Heart left ventricle (tissue), 16 donors: Measurements from ENCODE around the gene KCNS3. TPM values are rescaled to one million over a fixed set of nuclear protein-coding genes. Genes with fewer than 3 reads are reported as not detected.

ENCODE experiments used
- ATAC-seq, 4 donors: fragments of 200-7000 bp; cut with Tn5 transposase; one replicate each; pipeline ENCODE4 v1.9.1; 2020 to 2022; ENCODE audit warnings: moderate library complexity in 4 of 4, mild to moderate bottlenecking in 3 of 4, moderate number of reproducible peaks in 1 of 4
- DNase-seq, 5 donors: peaks; one replicate each; pipeline ENCODE4 v3.0.0-alpha.2; 2020
- H3K27ac ChIP-seq, 12 donors: fragments of 200-600 bp; sonication (generic) in 4 of 12; one replicate each; pipeline versions ENCODE4 v1.5.0 to v1.8.0; 2016 to 2022; ENCODE audit warnings: mild to moderate bottlenecking in 2 of 12
- H3K27me3 ChIP-seq, 9 donors: fragments of 200-600 bp; sonication (generic) in 2 of 9; one replicate each; pipeline versions ENCODE4 v1.5.1 to v1.8.0; 2016 to 2022; ENCODE audit warnings: mild to moderate bottlenecking in 3 of 9
- H3K36me3 ChIP-seq, 9 donors: fragments of 200-600 bp; sonication (generic) in 2 of 9; one replicate each; pipeline versions ENCODE4 v1.5.0 to v1.8.0; 2018 to 2022; ENCODE audit warnings: mild to moderate bottlenecking in 2 of 9
- H3K4me1 ChIP-seq, 12 donors: fragments of 200-600 bp; sonication (generic) in 4 of 12; one replicate each; pipeline versions ENCODE4 v1.5.0 to v1.8.0; 2016 to 2022; ENCODE audit warnings: mild to moderate bottlenecking in 3 of 12
- H3K4me3 ChIP-seq, 12 donors: fragments of 200-600 bp; sonication (generic) in 4 of 12; one replicate each; pipeline versions ENCODE4 v1.5.0 to v1.8.0; 2017 to 2022; ENCODE audit warnings: mild to moderate bottlenecking in 9 of 12, moderate library complexity in 4 of 12
- H3K9me3 ChIP-seq, 12 donors: fragments of 200-600 bp; sonication (generic) in 4 of 12; one replicate each; pipeline versions ENCODE4 v1.5.0 to v1.8.0; 2016 to 2022; ENCODE audit warnings: mild to moderate bottlenecking in 1 of 12
- POLR2A ChIP-seq, 2 donors: fragments of 450-650 bp; IDR thresholded peaks; one replicate each; pipeline ENCODE4 v1.6.1; 2017; ENCODE audit warnings: antibody characterized with exemption in 2 of 2, mild to moderate bottlenecking in 2 of 2, moderate library complexity in 2 of 2
- WGBS, 4 donors: extraction: QIAGEN DNeasy Blood & Tissue Kit in 2 of 4; methylation state at CpG; one replicate each; pipeline versions ENCODE4 v1.1.5 to v1.1.7; 2013 to 2018; 5-methylcytosine and 5-hydroxymethylcytosine counted together
- intact Hi-C, 10 donors: fragments of 100-400 bp; cut with DNase I; formaldehyde crosslinking; loops; one replicate each; pipeline versions ENCODE4 v1.11.1 to v1.14.2; 2022
- polyA plus RNA-seq, 2 donors: library from polyadenylated mRNA; stranded (reverse); fragments of 200-250 nt; gene quantifications; one replicate each; pipeline ENCODE4 v1.2.3, GENCODE V29; 2013
- total RNA-seq, 9 donors: library from RNA; depleted of rRNA in 2 of 9; stranded (reverse); fragments of >200 nt in 2 of 9; fragmentation: NEBNext Ultra II Directional in 3 of 9; extraction: Animal tissue kit (Norgen Biotek cat#: 25700) in 3 of 9; gene quantifications; one replicate each; pipeline versions ENCODE4 v1.1.0 to v1.2.4, GENCODE V29; 2016 to 2023
- TF ChIP-seq, protein P1 (sequence below), 12 donors: fragments of 200-600 bp; sonication (generic) in 4 of 12; IDR thresholded peaks; one replicate each; pipeline versions ENCODE4 v1.5.0 to v1.8.0; 2018 to 2022; ENCODE audit warnings: antibody characterized with exemption in 12 of 12, mild to moderate bottlenecking in 5 of 12
- donor health status: ischemic (EF 13 %, LVEDD 7.1; RV severe dilation, severe dysfunction).
- donor health status: healthy with polysubstance abuse.
- donor health status: DM: no; HTN: yes; CAD: no.
- donor health status: DM: no; HTN: no; CAD: no.
- donor health status: ischemic (EF 25% LVEDD 6.9; RV normal size, moderate dysfunction).
- donor health status: ischemic (EF 25% LVEDD 5.7; RV mildly dilated, moderate dysfunction).
- donor health status: healthy.
- donor health status: DM: yes; HTN: yes; CAD: no.
- donor health status: ischemic (EF 35%, LVEDD 5.7; RV mildly dilated, moderate dysfunction).
- donor health status: nonischemic (EF 11% LVEDD 7.7; RV severe dilation, severe dysfunction).
- donor health status: DM: yes; HTN: yes; CAD: no.
- donor health status: PGD.
- donor health status: ischemic (EF 29% LVEDD 5.4; RV normal size, mild dysfunction).
- donor health status: nonischemic (EF 23%, LVEDD 6.1; RV moderate dilation, normal function).

The KCNS3 gene
- total and polyA plus RNA-seq, 11 donors: 1.0 to 9.9 (median 2.5) TPM

DNA sequence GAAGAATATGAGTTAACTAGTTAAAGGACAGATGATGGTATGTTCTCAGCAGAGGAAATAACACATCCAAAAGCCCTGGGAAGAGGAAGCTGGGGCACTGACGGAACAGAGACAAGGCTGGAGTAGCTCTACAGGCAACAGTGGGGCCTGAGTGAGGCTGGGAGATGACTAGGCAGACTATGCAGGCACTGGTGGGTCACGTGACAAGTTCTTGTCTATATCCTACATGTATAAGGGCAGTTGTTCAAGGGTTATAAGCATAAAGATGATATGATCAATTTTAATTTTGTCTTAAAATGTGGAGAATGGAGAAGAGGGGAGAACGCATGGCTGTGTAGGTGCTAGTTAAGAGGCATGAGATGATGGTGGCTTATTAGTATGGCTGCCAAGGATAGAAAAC lies 68.6 kb downstream of the KCNS3 start:
- intact Hi-C loops: no loop called here
- WGBS, 4 donors: 80 to 88% (median 84%) methylated on average over 3 of the region's 3 CpGs
- no peak for ATAC-seq
- Histone ChIP-seq H3K4me1 (no peaks in the 10 kb centered on the region), H3K4me3 (no peak overlapping the region), H3K27me3 (no peaks in the 10 kb centered on the region), H3K36me3 (no peaks in the 10 kb centered on the region), H3K27ac (no peak overlapping the region), H3K9me3 (peaks cover 0 to 7% (median 0%) of the 10 kb centered on the region in 12 donors)
- DNase-seq: no peak
- TF ChIP-seq, protein P1, sequence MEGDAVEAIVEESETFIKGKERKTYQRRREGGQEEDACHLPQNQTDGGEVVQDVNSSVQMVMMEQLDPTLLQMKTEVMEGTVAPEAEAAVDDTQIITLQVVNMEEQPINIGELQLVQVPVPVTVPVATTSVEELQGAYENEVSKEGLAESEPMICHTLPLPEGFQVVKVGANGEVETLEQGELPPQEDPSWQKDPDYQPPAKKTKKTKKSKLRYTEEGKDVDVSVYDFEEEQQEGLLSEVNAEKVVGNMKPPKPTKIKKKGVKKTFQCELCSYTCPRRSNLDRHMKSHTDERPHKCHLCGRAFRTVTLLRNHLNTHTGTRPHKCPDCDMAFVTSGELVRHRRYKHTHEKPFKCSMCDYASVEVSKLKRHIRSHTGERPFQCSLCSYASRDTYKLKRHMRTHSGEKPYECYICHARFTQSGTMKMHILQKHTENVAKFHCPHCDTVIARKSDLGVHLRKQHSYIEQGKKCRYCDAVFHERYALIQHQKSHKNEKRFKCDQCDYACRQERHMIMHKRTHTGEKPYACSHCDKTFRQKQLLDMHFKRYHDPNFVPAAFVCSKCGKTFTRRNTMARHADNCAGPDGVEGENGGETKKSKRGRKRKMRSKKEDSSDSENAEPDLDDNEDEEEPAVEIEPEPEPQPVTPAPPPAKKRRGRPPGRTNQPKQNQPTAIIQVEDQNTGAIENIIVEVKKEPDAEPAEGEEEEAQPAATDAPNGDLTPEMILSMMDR (IDR thresholded peaks at IDR 0.05): no peak
- TF ChIP-seq POLR2A (IDR thresholded peaks at IDR 0.05): no peak

GRCh38 chr2:17950006-17950405 lies 71.5 kb downstream of the KCNS3 start:
- TF ChIP-seq POLR2A (IDR thresholded peaks at IDR 0.05): no peak
- TF ChIP-seq, protein P1 (IDR thresholded peaks at IDR 0.05): no peak
- Histone ChIP-seq H3K27ac (no peak overlapping the region), H3K4me3 (no peak overlapping the region), H3K27me3 (no peaks in the 10 kb centered on the region), H3K9me3 (peaks cover 0 to 7% (median 0%) of the 10 kb centered on the region in 12 donors), H3K36me3 (no peaks in the 10 kb centered on the region), H3K4me1 (no peaks in the 10 kb centered on the region)
- DNase-seq (no peak), ATAC-seq (no peak)
- WGBS, 4 donors: 70 to 76% (median 73%) methylated on average over 6 of the region's 6 CpGs
- intact Hi-C loops: no loop called here

DNA sequence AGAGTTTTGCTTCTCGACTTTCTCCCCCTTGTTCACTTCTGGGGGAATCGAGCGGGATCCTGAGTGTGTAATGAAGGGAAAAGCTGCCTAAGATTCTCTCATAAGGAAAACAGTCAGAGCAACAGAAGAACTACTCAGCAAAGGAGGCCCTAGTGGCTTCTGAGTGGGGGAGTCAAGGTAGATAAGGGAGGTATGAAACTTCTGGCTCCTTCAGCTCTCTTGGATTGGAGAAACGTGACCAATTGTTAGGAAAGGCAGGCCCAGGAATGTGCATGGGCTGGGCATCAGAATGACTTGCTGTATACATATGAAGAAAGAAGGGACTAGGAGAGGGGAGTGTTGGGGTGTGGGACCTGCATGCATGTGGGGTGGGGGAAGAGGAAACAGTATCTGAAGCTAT lies 73.1 kb downstream of the KCNS3 start:
- no peaks in the 10 kb centered on the region for H3K4me1 ChIP-seq
- DNase-seq (no peak), ATAC-seq (no peak)
- TF ChIP-seq, protein P1 (IDR thresholded peaks at IDR 0.05): no peak
- no peak for TF ChIP-seq POLR2A (IDR thresholded peaks at IDR 0.05)
- no peak overlapping the region for H3K4me3 ChIP-seq
- no peaks in the 10 kb centered on the region for H3K27me3 ChIP-seq
- intact Hi-C loops: no loop called here
- 80 to 87% (median 83%) methylated on average over 4 of the region's 4 CpGs for WGBS, 4 donors
- no peaks in the 10 kb centered on the region for H3K36me3 ChIP-seq
- no peak overlapping the region for H3K27ac ChIP-seq
- peaks cover 0 to 7% (median 0%) of the 10 kb centered on the region in 12 donors for H3K9me3 ChIP-seq

GRCh38 chr2:17958466-17959092 lies 80.1 kb downstream of the KCNS3 start:
- WGBS, 4 donors: 79 to 83% (median 82%) methylated on average over 4 of the region's 4 CpGs
- Histone ChIP-seq H3K4me3 (no peak overlapping the region), H3K27ac (no peak overlapping the region), H3K27me3 (no peaks in the 10 kb centered on the region), H3K36me3 (no peaks in the 10 kb centered on the region), H3K9me3 (no peaks in the 10 kb centered on the region), H3K4me1 (no peaks in the 10 kb centered on the region)
- ATAC-seq: no peak
- DNase-seq: no peak
- TF ChIP-seq, protein P1 (IDR thresholded peaks at IDR 0.05): no peak
- TF ChIP-seq POLR2A (IDR thresholded peaks at IDR 0.05): no peak
- intact Hi-C loops: no loop called here
